Suprapubic skin (tissue), 3 donors: ENCODE measurements around the gene NRG3.

ENCODE experiments used
- CTCF ChIP-seq, 2 donors: fragments of 200-600 bp in 1 of 2; fragments of 450-650 bp in 1 of 2; sonication (generic) in 1 of 2; IDR thresholded peaks; one replicate each; pipeline ENCODE4 v1.5.1; 2016 to 2019; ENCODE audit warnings: antibody characterized with exemption in 2 of 2, mild to moderate bottlenecking in 1 of 2, moderate library complexity in 1 of 2
- EP300 ChIP-seq: sonication (generic); formaldehyde crosslinking; IDR thresholded peaks from one replicate; pipeline ENCODE4 v1.6.1; 2017; ENCODE audit warnings: antibody characterized with exemption
- POLR2A ChIP-seq, 2 donors: fragments of 450-650 bp; IDR thresholded peaks; one replicate each; pipeline ENCODE4 v1.6.1; 2017; ENCODE audit warnings: antibody characterized with exemption in 2 of 2, mild to moderate bottlenecking in 2 of 2, moderate library complexity in 2 of 2

GRCh38 chr10:82969405-82969804 is 1094.4 kb downstream of the NRG3 start:
- TF ChIP-seq CTCF (IDR thresholded peaks at IDR 0.05) (peak in 1 of 2 donors; percentile 6), POLR2A (IDR thresholded peaks at IDR 0.05) (no peak), EP300 (no peak)
